SK-N-SH (cell line): ENCODE measurements around the gene EVC. TPM values are rescaled to one million over a fixed set of nuclear protein-coding genes. Genes with fewer than 3 reads are reported as not detected.

Source experiments
- CTCF ChIA-PET: fragments of 300-600, 350-600 bp; formaldehyde crosslinking; extraction: SDS; loops from one replicate; lab custom pipeline; 2021; lab: Yijun Ruan, JAX
- POLR2A ChIA-PET: fragments of 350-600 bp; sonication (Branson Sonifier 250); formaldehyde crosslinking; extraction: SDS; loops from one replicate; lab custom pipeline; 2020; ENCODE audit warnings: antibody characterized with exemption, inconsistent platforms; lab: Yijun Ruan, JAX
- DNase-seq: peaks from one replicate; pipeline ENCODE4 v3.0.0; 2012
- H2AFZ ChIP-seq: fragments of 200-600 bp; sonication (generic); 2 replicates; pipeline ENCODE4 v1.8.1; 2016; ENCODE audit warnings: antibody characterized with exemption, mild to moderate bottlenecking, low read depth
- H3F3A ChIP-seq: fragments of 200-600 bp; sonication (generic); replicated peaks from 2 replicates; pipeline ENCODE3; 2016; ENCODE audit warnings: antibody characterized with exemption, mild to moderate bottlenecking; ENCODE audit not compliant: insufficient read depth
- H3K27ac ChIP-seq, 2 experiments: fragments of 200-500 bp in 1 of 2; fragments of 200-600 bp in 1 of 2; sonication (Bioruptor generic) in 1 of 2; sonication (generic), shearing (Covaris generic) in 1 of 2; 2 replicates each; pipeline versions ENCODE4 v1.5.1 to v1.6.1; 2014 to 2016; ENCODE audit warnings: low read depth in 2 of 2, inconsistent platforms in 1 of 2, low read length in 1 of 2, mild to moderate bottlenecking in 1 of 2, mixed read lengths in 1 of 2
- H3K27me3 ChIP-seq: fragments of 200-600 bp; sonication (generic), shearing (Covaris generic); 2 replicates; pipeline ENCODE4 v1.6.1; 2016; ENCODE audit warnings: mixed run types; ENCODE audit not compliant: insufficient read depth
- H3K36me3 ChIP-seq, 2 experiments: fragments of 200-500 bp in 1 of 2; fragments of 200-600 bp in 1 of 2; sonication (Bioruptor generic) in 1 of 2; sonication (generic) in 1 of 2; replicated peaks in 1 of 2; 2 replicates each; pipeline versions ENCODE3 to v1.5.1; 2014 to 2016; ENCODE audit warnings: low read length in 1 of 2, mild to moderate bottlenecking in 1 of 2; ENCODE audit not compliant: insufficient read depth in 2 of 2, control insufficient read depth in 1 of 2
- H3K4me1 ChIP-seq, 2 experiments: fragments of 200-500 bp in 1 of 2; fragments of 200-600 bp in 1 of 2; sonication (Bioruptor generic) in 1 of 2; sonication (generic), shearing (Covaris generic) in 1 of 2; 2 replicates each; pipeline versions ENCODE4 v1.5.1 to v1.6.1; 2014 to 2016; ENCODE audit warnings: low read depth in 1 of 2, low read length in 1 of 2, mixed run types in 1 of 2; ENCODE audit not compliant: insufficient read depth in 2 of 2, control insufficient read depth in 1 of 2
- H3K4me2 ChIP-seq: fragments of 200-600 bp; sonication (generic), shearing (Covaris generic); 2 replicates; pipeline ENCODE4 v1.6.1; 2017; ENCODE audit warnings: mixed run types
- H3K4me3 ChIP-seq, 2 experiments: fragments of 200-500 bp in 1 of 2; fragments of 200-600 bp in 1 of 2; sonication (Bioruptor generic) in 1 of 2; sonication (generic), shearing (Covaris generic) in 1 of 2; 2 replicates each; pipeline versions ENCODE4 v1.5.1 to v1.8.1; 2014 to 2016; ENCODE audit warnings: low read depth in 2 of 2, inconsistent platforms in 1 of 2, low read length in 1 of 2, mild to moderate bottlenecking in 1 of 2, mixed read lengths in 1 of 2, moderate library complexity in 1 of 2
- H3K79me2 ChIP-seq: fragments of 200-600 bp; sonication (generic); 2 replicates; pipeline ENCODE4 v1.8.1; 2017; ENCODE audit warnings: mild to moderate bottlenecking; ENCODE audit not compliant: insufficient read depth
- H3K9ac ChIP-seq: fragments of 200-600 bp; sonication (generic); 2 replicates; pipeline ENCODE4 v1.6.1; 2017; ENCODE audit warnings: mixed run types
- H3K9me2 ChIP-seq: fragments of 200-600 bp; sonication (generic); 2 replicates; pipeline ENCODE4 v1.6.1; 2017; ENCODE audit warnings: mixed run types
- H3K9me3 ChIP-seq: fragments of 200-600 bp; sonication (generic); 2 replicates; pipeline ENCODE4 v1.6.1; 2017; ENCODE audit warnings: mixed run types, mild to moderate bottlenecking, moderate library complexity
- H4K20me1 ChIP-seq: fragments of 200-600 bp; sonication (generic); 2 replicates; pipeline ENCODE4 v1.6.1; 2017; ENCODE audit warnings: mild to moderate bottlenecking, mixed run types; ENCODE audit not compliant: insufficient read depth
- EP300 ChIP-seq, 2 experiments: IDR thresholded peaks; 2 replicates each; pipeline versions ENCODE4 v1.4.0 to v1.6.1; 2012; ENCODE audit warnings: borderline replicate concordance in 1 of 2, low read depth in 1 of 2, low read length in 1 of 2
- EZH2phosphoT487 ChIP-seq: fragments of 200-600 bp; sonication (generic); IDR thresholded peaks from 2 replicates; pipeline ENCODE4 v1.6.1; 2017; ENCODE audit warnings: low read depth, mixed run types, mild to moderate bottlenecking, antibody characterized with exemption, moderate library complexity, borderline replicate concordance
- FOSL2 ChIP-seq: IDR thresholded peaks from 2 replicates; pipeline ENCODE4 v1.4.0; 2012; ENCODE audit warnings: low read depth, mild to moderate bottlenecking, moderate library complexity, borderline replicate concordance
- FOXJ3 ChIP-seq: sonication (generic); formaldehyde crosslinking; IDR thresholded peaks from 2 replicates; pipeline ENCODE4 v1.5.1; 2020; ENCODE audit warnings: mild to moderate bottlenecking, missing genetic modification reagents
- FOXM1 ChIP-seq: IDR thresholded peaks from 2 replicates; pipeline ENCODE4 v1.4.0; 2012; ENCODE audit warnings: low read depth, mild to moderate bottlenecking
- GATA2 ChIP-seq: sonication (generic); formaldehyde crosslinking; IDR thresholded peaks from 2 replicates; pipeline ENCODE4 v1.5.0; 2020; ENCODE audit warnings: mild to moderate bottlenecking, missing genetic modification reagents
- MXI1 ChIP-seq: IDR thresholded peaks from 2 replicates; pipeline ENCODE4 v1.6.1; 2012; ENCODE audit warnings: mild to moderate bottlenecking, low read depth, low read length, improper control_type of control experiment
- NFIC ChIP-seq: IDR thresholded peaks from 2 replicates; pipeline ENCODE4 v1.4.0; 2012; ENCODE audit warnings: borderline replicate concordance
- POLR2AphosphoS5 ChIP-seq: IDR thresholded peaks from 2 replicates; pipeline ENCODE4 v1.6.1; 2012; ENCODE audit warnings: low read depth, low read length
- RAD21 ChIP-seq: IDR thresholded peaks from 2 replicates; pipeline ENCODE4 v1.6.1; 2012; ENCODE audit warnings: mild to moderate bottlenecking, low read length
- RFX5 ChIP-seq: IDR thresholded peaks from 2 replicates; pipeline ENCODE4 v1.6.1; 2012; ENCODE audit warnings: mild to moderate bottlenecking, improper control_type of control experiment, low read length
- RXRA ChIP-seq: IDR thresholded peaks from 2 replicates; pipeline ENCODE4 v1.4.0; 2012; ENCODE audit warnings: low read depth, mild to moderate bottlenecking, borderline replicate concordance
- TCF12 ChIP-seq: IDR thresholded peaks from 2 replicates; pipeline ENCODE4 v1.4.0; 2012
- WGBS: methylation state at CpG from one replicate; pipeline ENCODE4 v1.1.6; 2017; ENCODE audit warnings: low lambda C conversion rate; 5-methylcytosine and 5-hydroxymethylcytosine counted together
- polyA plus RNA-seq, 3 experiments: library from polyadenylated mRNA; depleted of rRNA; stranded (reverse); fragments of >200 nt; gene quantifications; 2 replicates each; pipeline ENCODE4 v1.2.3, GENCODE V29; 2012
- TF ChIP-seq, protein P1 (sequence below): IDR thresholded peaks from 2 replicates; pipeline ENCODE4 v1.4.0; 2012; ENCODE audit warnings: low read depth, borderline replicate concordance
- TF ChIP-seq, protein P2 (sequence below): fragments of 150-350 bp; IDR thresholded peaks from 2 replicates; pipeline ENCODE4 v1.6.1; 2016; ENCODE audit warnings: mild to moderate bottlenecking, low read depth, low read length
- TF ChIP-seq, protein P3 (sequence below): fragments of 200-600 bp; sonication (generic); IDR thresholded peaks from 2 replicates; pipeline ENCODE4 v1.6.1; 2017; ENCODE audit warnings: antibody characterized with exemption, mild to moderate bottlenecking, moderate library complexity

EVC gene
- polyA plus RNA-seq, 1 of the 3 experiments (the other 2 are of a cell fraction) = 3.8 TPM

DNA sequence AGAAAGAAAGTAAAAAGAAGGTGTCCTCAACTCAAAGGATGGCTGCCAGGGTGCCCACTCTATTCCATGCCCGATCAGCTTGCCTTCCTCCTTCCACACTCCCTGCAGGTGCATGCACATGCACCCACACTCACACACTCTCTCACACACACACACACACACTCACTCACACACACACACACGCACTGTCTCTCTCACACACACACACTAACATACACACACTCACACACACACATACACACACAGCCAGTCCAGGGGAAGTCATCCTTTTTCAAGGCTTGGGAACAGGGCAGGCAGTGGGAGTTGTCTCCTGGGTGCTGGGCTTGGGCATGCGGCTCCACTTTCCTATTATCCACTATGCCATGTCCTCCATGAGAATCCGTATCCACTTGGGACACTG is 131.5 kb downstream of the EVC start:
- Histone ChIP-seq H3K9me3 (no peaks in the 10 kb centered on the region), H3K4me2 (no peak overlapping the region), H3K4me3 (no peak overlapping the region), H4K20me1 (no peaks in the 10 kb centered on the region), H3K36me3 (no peaks in the 10 kb centered on the region), H3K9me2 (no peaks in the 10 kb centered on the region), H3K9ac (no peak overlapping the region), H3K27me3 (no peaks in the 10 kb centered on the region), H3F3A (no peaks in the 10 kb centered on the region), H3K79me2 (no peaks in the 10 kb centered on the region), H3K4me1 (no peaks in the 10 kb centered on the region; a peak in 1 of 4 replicates), H2AFZ (no peak overlapping the region), H3K27ac (no peak overlapping the region)
- no peak for TF ChIP-seq EZH2phosphoT487
- TF ChIP-seq RXRA = no peak
- TF ChIP-seq, protein P1, sequence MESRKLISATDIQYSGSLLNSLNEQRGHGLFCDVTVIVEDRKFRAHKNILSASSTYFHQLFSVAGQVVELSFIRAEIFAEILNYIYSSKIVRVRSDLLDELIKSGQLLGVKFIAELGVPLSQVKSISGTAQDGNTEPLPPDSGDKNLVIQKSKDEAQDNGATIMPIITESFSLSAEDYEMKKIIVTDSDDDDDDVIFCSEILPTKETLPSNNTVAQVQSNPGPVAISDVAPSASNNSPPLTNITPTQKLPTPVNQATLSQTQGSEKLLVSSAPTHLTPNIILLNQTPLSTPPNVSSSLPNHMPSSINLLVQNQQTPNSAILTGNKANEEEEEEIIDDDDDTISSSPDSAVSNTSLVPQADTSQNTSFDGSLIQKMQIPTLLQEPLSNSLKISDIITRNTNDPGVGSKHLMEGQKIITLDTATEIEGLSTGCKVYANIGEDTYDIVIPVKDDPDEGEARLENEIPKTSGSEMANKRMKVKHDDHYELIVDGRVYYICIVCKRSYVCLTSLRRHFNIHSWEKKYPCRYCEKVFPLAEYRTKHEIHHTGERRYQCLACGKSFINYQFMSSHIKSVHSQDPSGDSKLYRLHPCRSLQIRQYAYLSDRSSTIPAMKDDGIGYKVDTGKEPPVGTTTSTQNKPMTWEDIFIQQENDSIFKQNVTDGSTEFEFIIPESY = no peak
- TF ChIP-seq MXI1 = no peak
- no peak for TF ChIP-seq GATA2
- no peak for TF ChIP-seq FOXM1
- TF ChIP-seq FOSL2 = no peak
- no peak for TF ChIP-seq POLR2AphosphoS5
- no peak for TF ChIP-seq RFX5
- no peak for TF ChIP-seq NFIC
- TF ChIP-seq TCF12 = no peak
- TF ChIP-seq FOXJ3 (CRISPR knock-in tag) = no peak
- TF ChIP-seq, protein P2, sequence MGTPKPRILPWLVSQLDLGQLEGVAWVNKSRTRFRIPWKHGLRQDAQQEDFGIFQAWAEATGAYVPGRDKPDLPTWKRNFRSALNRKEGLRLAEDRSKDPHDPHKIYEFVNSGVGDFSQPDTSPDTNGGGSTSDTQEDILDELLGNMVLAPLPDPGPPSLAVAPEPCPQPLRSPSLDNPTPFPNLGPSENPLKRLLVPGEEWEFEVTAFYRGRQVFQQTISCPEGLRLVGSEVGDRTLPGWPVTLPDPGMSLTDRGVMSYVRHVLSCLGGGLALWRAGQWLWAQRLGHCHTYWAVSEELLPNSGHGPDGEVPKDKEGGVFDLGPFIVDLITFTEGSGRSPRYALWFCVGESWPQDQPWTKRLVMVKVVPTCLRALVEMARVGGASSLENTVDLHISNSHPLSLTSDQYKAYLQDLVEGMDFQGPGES = no peak
- TF ChIP-seq, protein P3, sequence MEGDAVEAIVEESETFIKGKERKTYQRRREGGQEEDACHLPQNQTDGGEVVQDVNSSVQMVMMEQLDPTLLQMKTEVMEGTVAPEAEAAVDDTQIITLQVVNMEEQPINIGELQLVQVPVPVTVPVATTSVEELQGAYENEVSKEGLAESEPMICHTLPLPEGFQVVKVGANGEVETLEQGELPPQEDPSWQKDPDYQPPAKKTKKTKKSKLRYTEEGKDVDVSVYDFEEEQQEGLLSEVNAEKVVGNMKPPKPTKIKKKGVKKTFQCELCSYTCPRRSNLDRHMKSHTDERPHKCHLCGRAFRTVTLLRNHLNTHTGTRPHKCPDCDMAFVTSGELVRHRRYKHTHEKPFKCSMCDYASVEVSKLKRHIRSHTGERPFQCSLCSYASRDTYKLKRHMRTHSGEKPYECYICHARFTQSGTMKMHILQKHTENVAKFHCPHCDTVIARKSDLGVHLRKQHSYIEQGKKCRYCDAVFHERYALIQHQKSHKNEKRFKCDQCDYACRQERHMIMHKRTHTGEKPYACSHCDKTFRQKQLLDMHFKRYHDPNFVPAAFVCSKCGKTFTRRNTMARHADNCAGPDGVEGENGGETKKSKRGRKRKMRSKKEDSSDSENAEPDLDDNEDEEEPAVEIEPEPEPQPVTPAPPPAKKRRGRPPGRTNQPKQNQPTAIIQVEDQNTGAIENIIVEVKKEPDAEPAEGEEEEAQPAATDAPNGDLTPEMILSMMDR = no peak
- TF ChIP-seq EP300 (IDR thresholded peaks at IDR 0.05; ENCODE audit: borderline replicate concordance in 1 of 2, low read depth in 1 of 2, low read length in 1 of 2) = no peak
- no peak for TF ChIP-seq RAD21
- 69% methylated on average over 4 of the region's 4 CpGs for WGBS
- no peak for DNase-seq
- POLR2A ChIA-PET = no interaction called here
- CTCF ChIA-PET = no interaction called here
